Astrocyte (in vitro differentiated cells and primary cell): ENCODE measurements around the gene DUSP23. TPM values are rescaled to one million over a fixed set of nuclear protein-coding genes. Genes with fewer than 3 reads are reported as not detected.

Experiments used
- DNase-seq: peaks from one replicate; pipeline ENCODE4 v3.0.0-alpha.2; 2010; ENCODE audit warnings: low read depth
- FAIRE-seq: peaks from 2 replicates; lab custom pipeline; 2011; peaks lifted over from hg19 to GRCh38; lab: Jason Lieb, UNC
- H2AFZ ChIP-seq: 2 replicates; pipeline ENCODE4 v1.6.0; 2012; ENCODE audit warnings: low read depth, low read length, inconsistent platforms
- H3K27ac ChIP-seq: 2 replicates; pipeline ENCODE4 v1.5.1; 2011; ENCODE audit warnings: low read depth, low read length, inconsistent platforms
- H3K27me3 ChIP-seq: 2 replicates; pipeline ENCODE4 v1.6.0; 2011; ENCODE audit warnings: low read length, inconsistent platforms; ENCODE audit not compliant: insufficient read depth
- H3K36me3 ChIP-seq: 2 replicates; pipeline ENCODE4 v1.5.1; 2011; ENCODE audit warnings: low read length, inconsistent platforms; ENCODE audit not compliant: insufficient read depth
- H3K4me1 ChIP-seq: 2 replicates; pipeline ENCODE4 v1.5.1; 2011; ENCODE audit warnings: low read length, inconsistent platforms; ENCODE audit not compliant: insufficient read depth
- H3K4me2 ChIP-seq: 2 replicates; pipeline ENCODE4 v1.6.0; 2012; ENCODE audit warnings: low read length, inconsistent platforms
- H3K4me3 ChIP-seq: 2 replicates; pipeline ENCODE4 v1.5.1; 2011; ENCODE audit warnings: low read depth, mild to moderate bottlenecking, low read length, inconsistent platforms; ENCODE audit not compliant: insufficient read depth
- H3K79me2 ChIP-seq: 2 replicates; pipeline ENCODE4 v1.6.0; 2012; ENCODE audit warnings: mild to moderate bottlenecking, low read length, inconsistent platforms; ENCODE audit not compliant: insufficient read depth
- H3K9ac ChIP-seq: 2 replicates; pipeline ENCODE4 v1.6.0; 2012; ENCODE audit warnings: mild to moderate bottlenecking, low read length, inconsistent platforms
- H3K9me3 ChIP-seq: 2 replicates; pipeline ENCODE4 v1.5.1; 2012; ENCODE audit warnings: low read depth, mild to moderate bottlenecking, low read length, inconsistent platforms; ENCODE audit not compliant: insufficient read depth
- H4K20me1 ChIP-seq: 2 replicates; pipeline ENCODE4 v1.6.0; 2012; ENCODE audit warnings: low read length, inconsistent platforms; ENCODE audit not compliant: insufficient read depth
- H3K27ac Mint-ChIP-seq: one replicate; pipeline ENCODE4 v1.8.0; 2021; ENCODE audit warnings: mild to moderate bottlenecking, mixed read lengths; ENCODE audit not compliant: unreplicated experiment
- H3K27me3 Mint-ChIP-seq: one replicate; pipeline ENCODE4 v1.8.0; 2021; ENCODE audit warnings: low read depth, mixed read lengths; ENCODE audit not compliant: unreplicated experiment
- H3K36me3 Mint-ChIP-seq: one replicate; pipeline ENCODE4 v1.8.0; 2021; ENCODE audit warnings: low read depth, mixed read lengths; ENCODE audit not compliant: unreplicated experiment
- H3K4me1 Mint-ChIP-seq: one replicate; pipeline ENCODE4 v1.8.0; 2021; ENCODE audit warnings: low read depth, mixed read lengths; ENCODE audit not compliant: unreplicated experiment
- H3K4me3 Mint-ChIP-seq: one replicate; pipeline ENCODE4 v1.8.0; 2021; ENCODE audit warnings: mild to moderate bottlenecking, moderate library complexity, mixed read lengths; ENCODE audit not compliant: unreplicated experiment
- H3K9me3 Mint-ChIP-seq: one replicate; pipeline ENCODE4 v1.8.0; 2021; ENCODE audit warnings: mild to moderate bottlenecking, mixed read lengths; ENCODE audit not compliant: unreplicated experiment
- EZH2 ChIP-seq: IDR thresholded peaks from 2 replicates; pipeline ENCODE4 v1.6.1; 2012; ENCODE audit warnings: mild to moderate bottlenecking, low read length, inconsistent platforms; ENCODE audit not compliant: insufficient read depth
- total RNA-seq: library from RNA; stranded (reverse); gene quantifications from 2 replicates; pipeline ENCODE4 v1.2.1, GENCODE V29; 2021
- TF ChIP-seq, protein P1 (sequence below): IDR thresholded peaks from 2 replicates; pipeline ENCODE4 v1.5.1; 2011; ENCODE audit warnings: low read depth, mild to moderate bottlenecking, inconsistent platforms, low read length, moderate library complexity; ENCODE audit not compliant: insufficient read depth

Gene DUSP23
- total RNA-seq, 1 donor from 2014 or later, result 30.1 TPM

DNA sequence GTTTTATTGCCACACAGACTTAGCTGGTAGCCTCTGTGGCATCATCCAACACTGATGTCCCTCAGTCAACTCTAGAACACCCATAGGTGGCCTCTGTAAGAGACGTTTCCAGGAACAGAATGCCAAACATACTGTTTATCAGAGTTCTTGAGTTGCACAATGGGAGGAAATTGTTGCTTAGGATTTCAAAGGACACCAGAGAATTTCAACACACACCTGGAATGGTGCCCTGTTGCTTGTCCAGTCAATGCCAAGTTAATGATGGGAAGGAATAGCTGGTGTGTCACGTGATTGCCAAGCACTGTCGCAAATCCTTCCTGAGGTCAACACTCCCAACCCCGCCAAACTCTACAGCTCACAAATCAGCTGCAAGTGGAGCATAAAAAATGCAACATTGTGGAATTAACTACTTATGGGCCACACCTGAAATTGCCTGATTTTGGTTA, 28.6 kb upstream of the DUSP23 start:
- TF ChIP-seq EZH2, result no peak
- TF ChIP-seq, protein P1, sequence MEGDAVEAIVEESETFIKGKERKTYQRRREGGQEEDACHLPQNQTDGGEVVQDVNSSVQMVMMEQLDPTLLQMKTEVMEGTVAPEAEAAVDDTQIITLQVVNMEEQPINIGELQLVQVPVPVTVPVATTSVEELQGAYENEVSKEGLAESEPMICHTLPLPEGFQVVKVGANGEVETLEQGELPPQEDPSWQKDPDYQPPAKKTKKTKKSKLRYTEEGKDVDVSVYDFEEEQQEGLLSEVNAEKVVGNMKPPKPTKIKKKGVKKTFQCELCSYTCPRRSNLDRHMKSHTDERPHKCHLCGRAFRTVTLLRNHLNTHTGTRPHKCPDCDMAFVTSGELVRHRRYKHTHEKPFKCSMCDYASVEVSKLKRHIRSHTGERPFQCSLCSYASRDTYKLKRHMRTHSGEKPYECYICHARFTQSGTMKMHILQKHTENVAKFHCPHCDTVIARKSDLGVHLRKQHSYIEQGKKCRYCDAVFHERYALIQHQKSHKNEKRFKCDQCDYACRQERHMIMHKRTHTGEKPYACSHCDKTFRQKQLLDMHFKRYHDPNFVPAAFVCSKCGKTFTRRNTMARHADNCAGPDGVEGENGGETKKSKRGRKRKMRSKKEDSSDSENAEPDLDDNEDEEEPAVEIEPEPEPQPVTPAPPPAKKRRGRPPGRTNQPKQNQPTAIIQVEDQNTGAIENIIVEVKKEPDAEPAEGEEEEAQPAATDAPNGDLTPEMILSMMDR, result no peak
- no peak overlapping the region for H3K4me3 Mint-ChIP-seq
- no peaks in the 10 kb centered on the region for H3K4me1 Mint-ChIP-seq
- Histone ChIP-seq H3K36me3 (no peaks in the 10 kb centered on the region), H3K27ac (no peak overlapping the region), H3K27me3 (no peaks in the 10 kb centered on the region), H2AFZ (no peak overlapping the region), H3K4me3 (no peak overlapping the region), H4K20me1 (no peaks in the 10 kb centered on the region), H3K9me3 (no peaks in the 10 kb centered on the region), H3K4me2 (no peak overlapping the region), H3K4me1 (no peaks in the 10 kb centered on the region), H3K9ac (no peak overlapping the region), H3K79me2 (no peaks in the 10 kb centered on the region)
- DNase-seq (no peak), FAIRE-seq (no peak)
- H3K36me3 Mint-ChIP-seq, result no peaks in the 10 kb centered on the region
- no peaks in the 10 kb centered on the region for H3K9me3 Mint-ChIP-seq
- H3K27ac Mint-ChIP-seq, result no peak overlapping the region
- H3K27me3 Mint-ChIP-seq, result no peaks in the 10 kb centered on the region

DNA sequence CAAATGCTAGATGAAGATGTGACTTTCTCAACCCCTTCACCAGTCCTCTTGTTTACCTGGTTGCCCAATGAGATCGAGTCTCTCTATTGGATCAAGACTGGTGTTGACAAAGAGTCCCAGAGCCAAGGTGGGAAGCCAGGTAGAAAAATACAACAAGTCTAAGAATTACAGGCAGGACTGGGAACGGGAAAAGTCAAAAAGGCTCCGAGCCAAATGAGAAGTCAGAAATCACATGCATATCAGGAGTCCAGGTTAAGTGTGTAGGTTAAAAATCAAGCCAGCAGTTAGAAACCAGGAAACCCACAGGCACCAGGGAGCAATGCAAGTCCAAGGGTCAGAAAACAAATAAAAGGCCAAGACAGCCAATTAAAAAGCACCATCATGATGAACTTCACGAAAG, 27.4 kb upstream of the DUSP23 start:
- no peak overlapping the region for H3K4me3 Mint-ChIP-seq
- Histone ChIP-seq H3K79me2 (no peaks in the 10 kb centered on the region), H3K36me3 (no peaks in the 10 kb centered on the region), H3K9ac (no peak overlapping the region), H2AFZ (no peak overlapping the region), H3K4me3 (no peak overlapping the region), H3K27ac (no peak overlapping the region), H3K9me3 (no peaks in the 10 kb centered on the region), H3K4me2 (no peak overlapping the region), H3K4me1 (no peaks in the 10 kb centered on the region), H4K20me1 (no peaks in the 10 kb centered on the region), H3K27me3 (peaks cover 2% of the 10 kb centered on the region)
- H3K27ac Mint-ChIP-seq, result no peak overlapping the region
- no peaks in the 10 kb centered on the region for H3K9me3 Mint-ChIP-seq
- no peaks in the 10 kb centered on the region for H3K4me1 Mint-ChIP-seq
- H3K36me3 Mint-ChIP-seq, result no peaks in the 10 kb centered on the region
- no peaks in the 10 kb centered on the region for H3K27me3 Mint-ChIP-seq
- TF ChIP-seq, protein P1, result no peak
- TF ChIP-seq EZH2, result no peak
- DNase-seq (no peak), FAIRE-seq (no peak)

GRCh38 chr1:159755451-159756007, 25.2 kb upstream of the DUSP23 start:
- Histone ChIP-seq H3K4me3 (no peak overlapping the region), H3K27ac (no peak overlapping the region), H3K4me1 (no peaks in the 10 kb centered on the region), H3K79me2 (no peaks in the 10 kb centered on the region), H4K20me1 (no peaks in the 10 kb centered on the region), H3K4me2 (no peak overlapping the region), H3K9ac (no peak overlapping the region), H2AFZ (no peak overlapping the region), H3K9me3 (no peaks in the 10 kb centered on the region), H3K36me3 (no peaks in the 10 kb centered on the region), H3K27me3 (peaks cover 2% of the 10 kb centered on the region)
- no peaks in the 10 kb centered on the region for H3K27me3 Mint-ChIP-seq
- DNase-seq, result no peak
- H3K4me3 Mint-ChIP-seq, result no peak overlapping the region
- no peaks in the 10 kb centered on the region for H3K4me1 Mint-ChIP-seq
- H3K27ac Mint-ChIP-seq, result no peak overlapping the region
- FAIRE-seq, result no peak
- TF ChIP-seq EZH2, result no peak
- TF ChIP-seq, protein P1, result no peak
- H3K36me3 Mint-ChIP-seq, result no peaks in the 10 kb centered on the region
- H3K9me3 Mint-ChIP-seq, result no peaks in the 10 kb centered on the region
